Hematopoietic multipotent progenitor cell treated with erythropoietin and hydrocortisone succinate and interleukin-3 and kit ligand, for 17 days (in vitro differentiated cells): ENCODE data around the gene RBM45.
"Not testable (repeated sequence)": the region's sequence is repeated elsewhere in the genome, so short reads cannot be mapped to it uniquely, and the experiment has no call there.

Experiments
- DNase-seq: peaks from one replicate; pipeline ENCODE4 v3.0.0-alpha.2; 2015; ENCODE audit warnings: low spot score

RBM45 gene

DNA sequence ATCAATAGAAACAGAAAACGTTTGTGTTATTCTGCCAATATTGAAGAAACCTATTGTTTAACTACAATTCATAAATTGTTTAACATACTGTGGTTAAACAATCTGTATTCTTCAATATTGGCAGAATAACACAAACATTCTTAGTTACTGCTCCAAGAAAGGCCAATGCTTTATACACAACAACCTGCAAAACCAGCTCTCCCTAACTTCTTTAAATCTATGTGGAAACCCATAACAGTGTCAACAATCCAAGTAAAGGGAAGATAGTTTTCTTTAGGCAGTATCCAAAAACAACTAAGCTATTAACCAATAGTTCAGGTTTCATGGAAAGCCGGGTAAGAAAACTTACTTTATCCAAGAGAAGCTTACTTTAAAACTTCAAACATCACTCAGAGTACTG is 6.2 kb upstream of the RBM45 start:
- no peak for DNase-seq

DNA sequence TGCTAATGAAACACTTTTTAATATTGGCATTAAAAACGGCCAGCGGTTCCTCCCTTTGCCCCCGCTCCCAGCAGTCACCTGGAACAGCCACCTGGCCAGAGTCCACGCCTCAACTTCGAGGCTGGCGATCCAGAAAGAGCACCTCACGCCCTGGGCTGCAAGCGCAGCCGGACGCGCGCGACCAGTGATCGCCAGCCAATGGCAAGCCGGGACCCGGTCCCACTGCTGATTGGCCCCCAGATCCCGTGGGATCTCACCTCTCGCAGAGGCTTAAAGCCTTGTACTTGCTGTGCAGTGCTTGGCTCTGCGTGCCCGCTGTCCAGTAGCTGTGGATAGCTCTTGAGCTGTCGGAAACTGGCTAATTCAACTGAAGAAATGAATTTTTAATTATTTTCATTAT is 4.1 kb upstream of the RBM45 start:
- DNase-seq: no peak

DNA sequence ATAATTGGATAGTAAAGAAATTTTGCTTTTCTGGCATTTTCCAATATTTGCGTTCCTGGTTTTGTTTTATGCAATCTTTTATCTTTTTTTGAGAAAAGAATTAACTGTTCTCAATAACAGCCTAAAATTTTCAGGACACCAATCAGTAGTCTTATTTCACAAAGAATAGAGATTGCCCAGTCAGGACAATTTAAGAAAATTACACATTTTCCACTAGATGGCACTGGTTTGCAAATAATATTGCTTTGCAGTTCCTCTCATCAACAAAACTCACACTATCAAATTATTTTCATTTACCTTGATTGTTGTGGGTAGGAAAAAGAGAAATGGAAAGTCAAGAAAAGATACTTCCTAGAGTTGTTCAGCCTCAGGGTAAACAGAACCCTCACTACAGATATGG is 2.4 kb upstream of the RBM45 start:
- peak; percentile 44 for DNase-seq

DNA sequence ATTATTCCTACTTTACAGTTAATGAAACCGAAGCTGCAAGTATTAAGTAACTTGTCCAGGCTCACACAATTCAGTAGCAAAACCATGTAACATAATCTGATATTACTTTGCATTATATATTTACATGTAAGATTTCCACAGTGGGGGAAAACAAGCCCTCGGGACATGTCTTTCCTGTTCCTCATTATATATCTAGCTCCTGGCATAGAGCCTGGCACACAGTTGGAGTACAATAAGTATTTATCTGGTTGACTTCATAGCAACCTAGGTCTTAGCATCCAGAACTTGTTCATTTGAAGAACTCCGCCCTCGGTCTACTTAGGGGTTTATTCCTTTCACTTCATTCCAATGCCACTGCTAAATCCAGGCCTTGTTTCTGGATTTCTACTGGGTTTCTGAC is 1.6 kb upstream of the RBM45 start:
- DNase-seq: no peak

DNA sequence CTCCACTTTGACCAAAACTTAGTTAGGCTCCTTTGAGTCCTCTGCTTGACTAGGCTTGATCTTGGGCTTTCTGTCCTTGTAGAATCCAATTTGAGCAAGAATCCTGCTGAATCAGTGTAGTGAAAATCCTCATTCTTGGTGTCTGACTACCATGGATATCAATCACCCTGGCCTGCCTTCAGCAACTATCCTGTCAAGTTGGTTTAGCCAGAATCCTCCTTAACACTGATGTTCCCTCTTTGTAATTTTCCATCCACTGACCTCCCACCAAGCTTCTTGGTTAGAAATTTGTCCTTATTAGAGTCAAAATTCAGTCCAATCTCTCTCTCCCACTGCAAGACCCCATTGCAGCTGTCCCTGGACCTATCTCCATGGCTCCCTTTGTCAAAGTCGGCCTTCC is 494 bp upstream of the RBM45 start:
- DNase-seq: no peak

DNA sequence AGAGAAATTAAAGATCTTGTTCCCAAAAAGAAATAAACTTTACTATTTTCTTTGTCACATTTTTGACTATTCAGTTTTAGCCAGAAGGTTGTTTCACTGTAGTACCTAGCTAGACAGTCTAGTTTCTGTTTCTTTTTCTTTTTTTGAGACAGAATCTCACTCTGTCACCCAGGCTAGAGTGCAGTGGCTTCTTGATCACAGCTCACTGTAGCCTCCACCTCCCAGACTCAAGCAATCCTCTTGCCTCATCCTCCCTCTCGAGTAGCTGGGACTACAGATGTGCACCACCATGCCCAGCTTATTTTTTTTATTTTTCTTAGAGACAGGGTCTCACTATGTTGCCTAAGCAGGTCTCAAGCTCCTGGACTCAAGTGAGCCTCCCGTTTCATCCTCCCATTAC is 2.2 kb downstream of the RBM45 start:
- no peak for DNase-seq

DNA sequence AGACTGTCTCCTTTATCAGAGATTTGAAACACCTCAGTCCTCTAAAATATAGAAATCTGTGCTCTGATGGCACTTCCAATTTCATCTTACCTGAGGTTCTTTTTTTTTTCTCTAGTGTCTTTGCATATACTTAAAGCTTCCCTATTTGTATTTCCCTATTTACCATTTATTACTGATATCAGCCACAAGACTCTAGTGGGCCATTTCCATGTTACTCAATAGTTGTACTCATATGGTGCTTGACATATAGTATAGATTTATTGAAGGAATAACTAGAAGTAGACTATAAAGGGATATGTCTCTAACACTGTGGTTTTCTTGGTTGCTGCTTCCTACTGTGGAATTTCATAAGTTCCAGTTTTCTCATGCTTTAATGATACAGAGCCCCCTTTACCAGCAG is 3.0 kb downstream of the RBM45 start:
- DNase-seq: no peak

DNA sequence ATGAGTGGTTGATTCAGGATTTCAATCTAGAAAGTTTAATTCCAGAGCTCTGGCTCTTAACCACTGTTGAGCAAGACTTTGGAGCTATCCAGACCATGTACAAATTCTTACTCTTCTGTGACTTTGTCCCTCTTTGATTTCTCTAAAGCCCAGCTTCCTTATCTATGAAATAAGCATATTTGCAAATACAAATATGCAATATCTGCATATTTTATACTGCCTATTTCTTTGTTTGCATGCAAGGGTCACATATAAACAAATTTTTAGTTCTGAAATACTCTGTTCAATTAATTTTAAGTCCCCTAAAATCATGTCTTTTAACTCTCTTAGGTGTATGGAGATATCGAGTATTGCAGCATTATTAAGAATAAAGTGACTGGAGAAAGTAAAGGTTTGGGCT is 5.5 kb downstream of the RBM45 start:
- no peak for DNase-seq

DNA sequence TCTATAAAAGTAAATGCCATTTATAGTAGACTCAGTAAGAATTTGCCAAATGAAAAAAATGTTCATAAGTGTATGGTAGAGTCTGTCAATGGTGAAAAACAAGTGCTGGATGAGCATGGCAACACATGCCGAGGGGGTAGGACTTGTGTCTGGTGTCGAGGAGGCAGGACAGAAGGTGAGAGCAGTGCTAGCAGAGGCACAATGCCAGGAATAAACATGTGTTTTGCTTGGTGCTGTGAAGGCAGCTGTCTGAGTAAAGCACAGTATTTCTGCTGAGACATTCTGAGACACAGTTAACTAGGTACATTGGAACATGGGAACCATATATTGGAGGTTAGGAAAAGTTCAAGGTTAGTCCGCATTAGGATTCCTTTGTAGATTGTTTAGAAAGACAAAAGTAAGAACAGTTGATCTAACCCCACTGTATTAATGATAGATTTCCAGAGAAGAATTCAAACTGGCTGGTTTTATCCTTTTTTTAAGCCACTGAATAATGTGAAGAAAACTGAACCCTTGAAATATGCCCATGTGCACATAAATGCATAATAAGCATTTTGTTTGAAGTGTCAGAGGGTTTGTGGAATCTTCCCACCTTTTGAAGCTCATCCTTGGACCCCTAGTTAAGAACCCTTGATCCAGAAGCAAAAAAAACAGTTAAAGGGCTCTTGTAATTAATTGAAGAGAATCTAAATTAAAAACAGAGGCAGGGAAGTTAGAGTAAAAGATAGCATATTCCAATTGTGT is 7.1 kb downstream of the RBM45 start:
- DNase-seq: no peak

DNA sequence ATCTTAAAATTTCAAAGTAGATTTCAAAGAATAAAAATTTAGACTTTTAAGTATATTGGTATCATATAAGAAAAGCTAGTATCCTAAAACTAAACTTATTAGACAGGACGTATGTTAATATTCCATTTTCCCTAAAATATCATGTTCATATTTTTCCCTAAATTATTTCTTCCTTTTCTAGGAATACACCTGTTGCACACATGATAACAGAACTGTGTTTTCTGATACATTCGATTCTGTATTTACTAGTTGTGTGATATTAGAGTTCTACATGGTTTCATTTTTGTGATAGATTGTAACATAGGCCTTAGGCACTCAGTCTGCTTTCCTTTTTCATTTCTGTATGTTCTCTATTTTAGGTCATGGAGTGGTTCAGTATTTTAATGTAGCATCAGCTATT is 10.9 kb downstream of the RBM45 start:
- no peak for DNase-seq

DNA sequence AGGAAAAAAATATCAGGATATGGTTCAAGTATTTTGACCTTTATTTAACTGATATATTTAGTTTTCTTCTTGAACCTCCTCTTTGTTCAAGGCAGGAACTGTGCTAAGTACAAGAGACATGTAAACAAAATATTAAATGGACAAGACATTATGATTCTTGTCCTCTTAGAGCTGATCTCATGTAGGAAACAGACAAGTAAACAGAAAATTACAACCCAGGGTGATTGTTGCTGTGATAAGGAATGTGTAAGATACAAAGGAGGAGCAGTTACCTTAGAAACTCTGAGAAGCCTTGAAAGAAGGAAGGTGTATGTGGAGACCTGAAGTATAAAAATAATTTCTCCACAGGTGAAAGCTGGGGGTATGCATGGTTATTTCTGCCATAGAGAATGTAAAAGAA is 12.9 kb downstream of the RBM45 start:
- no peak for DNase-seq

DNA sequence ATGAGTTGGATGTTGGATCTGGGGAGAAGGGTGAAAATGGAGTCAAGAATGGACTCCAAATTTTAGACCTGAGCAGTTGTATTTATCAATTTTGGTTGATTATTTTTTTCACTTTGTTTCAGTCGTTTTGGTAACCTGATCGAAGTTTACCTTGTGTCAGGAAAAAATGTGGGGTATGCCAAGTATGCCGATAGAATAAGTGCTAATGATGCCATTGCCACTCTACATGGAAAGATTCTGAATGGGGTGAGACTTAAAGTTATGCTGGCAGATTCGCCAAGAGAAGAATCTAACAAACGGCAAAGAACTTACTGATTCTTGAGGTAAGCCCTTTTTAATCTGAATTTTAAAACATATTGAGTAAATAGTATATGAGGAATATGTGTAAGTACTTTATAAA is 13.6 kb downstream of the RBM45 start:
- DNase-seq: no peak

DNA sequence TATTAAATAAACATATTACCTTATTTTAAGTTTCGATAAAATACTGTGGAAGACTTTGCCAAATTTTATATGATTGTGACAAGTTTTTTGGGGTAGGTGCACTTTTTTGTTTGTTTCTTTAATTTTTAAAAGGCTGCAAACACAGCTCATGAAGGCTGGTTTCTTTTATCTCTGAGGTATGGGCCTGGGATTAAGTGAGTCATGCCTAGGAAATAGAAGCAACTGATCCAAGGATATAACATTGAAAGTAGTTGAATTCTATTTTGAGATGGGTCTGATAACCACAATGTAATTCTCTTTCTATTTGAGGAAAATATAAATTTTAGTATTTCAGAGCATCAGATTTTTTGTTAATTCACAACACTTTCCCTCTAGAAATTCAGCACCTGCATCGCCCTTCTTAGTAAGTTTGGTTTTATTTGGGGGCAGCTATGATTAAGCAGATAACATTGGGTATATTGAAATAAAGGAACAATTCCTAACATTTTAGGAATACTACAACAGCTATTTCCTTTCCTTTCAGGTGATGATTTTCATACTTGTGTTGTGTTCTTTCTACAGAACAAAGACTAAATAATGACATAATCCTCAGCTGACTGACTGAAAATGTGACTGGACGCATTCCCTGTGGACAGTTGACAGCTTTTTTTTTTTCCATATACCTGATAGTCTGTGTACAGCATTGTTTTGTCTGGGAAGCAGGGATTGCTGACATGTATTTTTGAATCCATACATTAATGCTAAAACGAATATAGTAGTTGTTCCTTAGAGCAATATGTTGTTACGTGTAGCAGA is 16.8 kb downstream of the RBM45 start:
- no peak for DNase-seq

DNA sequence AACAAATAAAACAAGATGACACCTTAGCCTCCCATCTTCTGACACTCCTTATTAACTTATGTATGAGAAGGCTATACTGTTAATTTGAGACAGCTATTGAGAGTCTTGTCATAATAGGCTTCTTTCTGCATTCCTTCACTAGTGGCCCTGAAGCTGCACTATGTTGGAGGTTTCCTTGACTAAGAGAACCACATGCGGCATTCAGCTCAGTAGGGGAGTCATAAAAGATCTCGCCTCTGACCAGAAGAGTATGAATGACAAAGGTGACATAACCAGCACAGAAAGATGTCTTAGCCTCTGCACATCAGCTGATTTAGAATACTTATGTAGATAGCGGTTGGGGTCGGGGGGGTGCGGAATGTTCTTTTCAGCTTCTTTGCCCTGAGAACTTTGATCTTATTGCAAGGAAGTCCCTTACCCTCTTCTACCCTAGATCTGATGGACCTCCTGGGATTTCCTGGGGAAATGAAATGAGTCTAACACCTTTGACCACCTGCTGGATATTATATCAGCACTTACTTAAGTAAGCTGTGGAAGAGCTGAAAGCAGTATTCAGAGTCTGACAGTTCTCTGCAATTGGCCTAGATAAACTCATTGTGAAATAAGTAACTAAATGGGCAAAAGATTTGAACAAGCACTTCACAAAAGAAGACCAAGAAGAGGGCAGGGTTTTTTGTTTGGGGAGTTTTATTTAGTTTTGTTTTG is 24.2 kb downstream of the RBM45 start:
- DNase-seq: no peak

DNA sequence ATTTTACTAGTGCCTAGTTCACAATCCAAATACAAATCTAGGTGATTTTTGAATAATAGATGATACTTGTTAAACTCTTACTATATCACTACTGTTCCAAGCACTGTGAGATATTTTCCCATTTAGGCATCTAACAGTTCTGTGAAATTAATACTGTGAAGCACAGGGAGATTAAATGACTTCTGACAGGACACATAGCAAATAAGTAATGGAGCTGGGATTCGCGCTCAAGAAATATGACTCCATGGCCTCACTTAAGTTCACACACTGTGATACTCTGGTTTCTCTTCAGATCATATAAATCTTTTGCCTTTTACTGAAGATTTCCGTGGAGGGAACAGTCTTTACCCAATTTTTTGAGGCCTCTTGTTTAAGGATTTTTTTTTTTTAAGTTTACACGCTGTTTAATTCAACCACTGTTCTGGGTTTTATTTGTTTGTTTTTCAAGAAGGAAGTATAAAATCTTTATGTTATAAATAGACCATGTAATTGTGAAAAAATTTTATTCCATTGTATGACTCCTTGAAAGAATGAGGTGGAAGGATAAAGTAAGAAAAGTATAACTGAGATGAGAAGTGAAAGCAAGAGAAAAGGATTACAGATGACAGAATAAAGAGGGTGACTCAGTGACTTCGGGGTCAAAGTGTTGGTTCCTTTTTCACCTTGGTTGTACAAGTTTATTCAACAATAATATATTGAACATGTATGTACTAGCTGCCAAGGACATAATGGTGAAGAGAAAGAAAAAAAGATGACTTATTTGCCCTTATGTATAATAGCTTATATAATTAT is 30.2 kb downstream of the RBM45 start:
- no peak for DNase-seq

DNA sequence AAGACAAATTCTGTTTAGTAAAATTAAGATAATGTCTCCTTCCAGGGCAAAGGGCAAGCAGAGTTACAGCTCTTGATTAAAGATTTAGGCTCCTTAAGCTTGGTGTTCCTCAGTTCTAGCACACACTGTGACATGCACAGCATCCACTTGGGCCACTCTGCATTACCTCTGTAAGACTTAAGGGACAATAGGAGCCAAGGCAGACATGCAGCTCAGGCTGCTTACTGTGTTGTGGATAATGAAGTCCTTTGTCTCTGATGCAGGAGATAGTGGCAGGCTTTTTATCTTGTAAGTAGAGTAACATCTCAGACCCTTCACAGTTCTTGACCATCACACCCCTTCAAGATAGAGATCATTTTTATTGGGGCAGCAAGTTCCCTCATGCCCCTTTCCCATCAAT is 31.2 kb downstream of the RBM45 start:
- DNase-seq: no peak

DNA sequence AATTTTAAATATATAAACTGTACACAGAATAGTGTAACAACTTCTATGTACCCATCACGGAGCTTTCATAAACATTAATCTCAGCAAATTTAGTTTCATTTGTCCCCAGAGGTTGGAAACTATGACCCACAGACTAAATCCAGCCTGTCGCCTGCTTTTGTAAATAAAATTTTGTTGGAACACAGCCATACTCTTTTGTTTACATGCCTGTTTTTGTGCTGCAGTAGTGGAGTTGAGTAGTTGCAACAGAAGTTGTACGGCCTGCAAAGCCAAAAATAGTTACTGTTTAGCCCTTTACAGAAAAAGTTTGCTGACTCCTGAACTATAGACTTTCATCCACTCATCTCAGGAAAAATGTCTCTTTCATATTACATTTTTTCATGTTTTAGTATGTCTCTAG is 39.8 kb downstream of the RBM45 start:
- no peak for DNase-seq

DNA sequence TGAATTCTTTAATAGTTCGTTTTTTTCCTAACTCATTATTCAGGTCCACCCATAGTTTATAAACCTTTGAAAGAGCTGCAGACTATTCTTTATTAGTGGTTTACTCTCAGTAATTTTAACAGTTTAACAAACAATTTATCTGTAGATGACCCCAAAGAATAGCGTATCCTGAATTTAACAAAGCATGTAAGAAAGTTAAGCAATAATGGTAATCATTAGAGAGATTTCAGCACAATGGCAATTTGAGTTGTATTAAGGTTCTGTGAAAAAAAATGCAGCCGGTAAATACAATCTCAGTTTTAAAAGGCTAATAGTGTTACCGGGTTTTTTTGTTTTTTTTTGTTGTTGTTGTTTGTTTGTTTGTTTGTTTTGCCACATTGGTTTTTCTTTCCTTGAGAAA is 40.3 kb downstream of the RBM45 start:
- DNase-seq: no peak

DNA sequence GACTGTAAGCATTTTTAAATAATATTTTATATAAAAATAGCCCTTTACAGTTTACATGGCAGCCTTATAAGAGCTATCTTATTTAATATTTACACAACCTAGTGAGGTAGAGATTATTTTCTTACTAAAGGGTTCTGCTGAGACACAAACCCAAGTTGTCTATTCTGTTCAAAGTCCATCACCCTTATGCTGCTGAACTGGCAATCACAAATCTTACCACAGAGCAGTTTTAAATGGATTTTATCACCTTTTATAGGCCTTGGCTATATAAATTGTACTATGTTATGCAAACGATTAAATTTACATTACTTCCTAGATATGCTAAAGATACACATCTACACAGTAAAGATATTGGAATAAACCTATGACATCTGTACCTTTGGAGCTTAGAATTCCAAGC is 40.7 kb downstream of the RBM45 start:
- no peak for DNase-seq

DNA sequence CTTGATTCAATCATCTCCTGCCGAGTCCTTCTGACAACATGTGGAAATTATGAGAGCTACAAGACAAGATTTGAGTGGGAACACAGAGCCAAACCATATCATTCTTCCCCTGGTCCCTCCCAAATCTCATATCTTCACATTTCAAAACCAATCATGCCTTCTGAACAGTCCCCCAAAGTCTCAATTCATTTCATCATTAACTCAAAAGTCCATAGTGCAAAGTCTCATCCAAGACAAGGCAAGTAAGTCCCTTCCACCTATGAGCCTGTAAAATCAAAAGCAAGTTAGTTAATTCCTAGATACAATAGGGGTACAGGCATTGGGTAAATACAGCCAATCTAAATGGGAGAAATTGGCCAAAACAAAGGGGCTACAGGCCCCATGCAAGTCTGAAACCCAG is 41.6 kb downstream of the RBM45 start:
- DNase-seq: not testable (repeated sequence)

DNA sequence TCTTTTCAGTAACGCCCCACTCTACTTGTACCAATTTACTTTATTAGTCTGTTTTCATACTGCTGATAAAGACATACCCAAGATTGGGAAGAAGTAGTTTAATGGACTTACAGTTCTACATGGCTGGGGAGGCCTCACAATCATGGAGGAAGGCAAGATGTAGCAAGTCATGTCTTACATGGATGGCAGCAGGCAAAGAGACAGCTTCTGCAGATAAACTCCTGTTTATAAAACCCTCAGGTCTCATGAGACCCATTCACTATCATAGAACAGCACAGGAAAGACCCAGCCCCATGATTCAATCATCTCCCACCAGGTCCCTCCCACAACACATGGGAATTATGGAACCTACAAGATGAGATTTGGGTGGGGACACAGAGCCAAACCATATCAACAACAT is 43.3 kb downstream of the RBM45 start:
- no peak for DNase-seq

DNA sequence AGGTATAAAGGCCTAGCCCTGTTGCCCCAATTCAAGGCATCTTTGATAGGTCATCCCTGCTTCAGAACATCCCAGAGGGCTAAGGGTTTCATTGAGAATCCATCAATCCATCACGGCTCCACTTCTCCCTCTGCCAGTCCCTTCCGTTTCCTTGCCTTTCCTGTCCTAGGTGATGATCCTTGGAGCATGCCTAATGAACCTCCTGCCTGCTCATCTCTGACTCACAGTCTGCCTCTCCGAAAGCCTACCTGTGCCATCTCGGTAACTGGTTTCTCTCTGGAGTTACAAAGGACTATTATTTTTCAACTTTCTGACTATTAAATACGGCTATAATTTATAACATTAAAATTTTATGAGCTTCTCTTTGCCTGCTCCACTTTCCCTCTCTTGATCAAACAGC is 45.3 kb downstream of the RBM45 start:
- no peak for DNase-seq
